GM21381 (cell line): Measurements from ENCODE around the gene TTLL1.
"Not testable (repeated sequence)": the region's sequence is repeated elsewhere in the genome, so short reads cannot be mapped to it uniquely, and the experiment has no call there.

Experiments used
- ATAC-seq: cut with Tn5 transposase; IDR thresholded peaks from one replicate; pipeline ENCODE4 v1.9.1; 2021; ENCODE audit warnings: mild to moderate bottlenecking, moderate library complexity; ENCODE audit not compliant: unreplicated experiment

TTLL1 gene

GRCh38 chr22:43110927-43111623, 21.9 kb upstream of the TTLL1 start:
- ATAC-seq, result peak; percentile 38

DNA sequence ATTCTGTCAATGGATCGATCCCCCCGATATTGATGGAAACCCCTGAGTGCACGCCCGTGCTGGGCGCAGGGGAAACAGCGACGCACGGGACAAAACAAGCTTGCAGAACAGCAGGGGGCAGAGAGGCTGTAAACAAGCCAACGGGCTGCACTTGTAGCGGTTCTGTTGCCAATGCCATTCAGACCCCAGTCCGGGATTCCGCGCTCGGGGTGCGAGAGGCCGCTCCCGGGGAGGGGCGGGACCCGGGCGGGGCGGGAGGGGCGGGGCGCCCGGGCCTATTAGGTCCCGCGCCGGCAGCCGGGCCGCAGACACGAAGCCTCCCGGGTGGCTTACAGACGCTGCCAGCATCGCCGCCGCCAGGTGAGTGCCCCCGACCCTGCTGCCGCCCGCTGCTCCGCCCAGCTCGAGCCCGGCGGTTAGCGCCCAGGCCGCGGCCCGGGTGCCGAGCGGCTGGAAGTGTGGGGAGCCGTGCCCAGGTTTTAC, 21.3 kb upstream of the TTLL1 start, which contains the start of gene BIK:
Gene BIK, plus strand, starts transcription at position 307 of the 483 bp plus-strand sequence. CDS start 13,273 bp downstream, outside the sequence.
- ATAC-seq, result peak; percentile 54

DNA sequence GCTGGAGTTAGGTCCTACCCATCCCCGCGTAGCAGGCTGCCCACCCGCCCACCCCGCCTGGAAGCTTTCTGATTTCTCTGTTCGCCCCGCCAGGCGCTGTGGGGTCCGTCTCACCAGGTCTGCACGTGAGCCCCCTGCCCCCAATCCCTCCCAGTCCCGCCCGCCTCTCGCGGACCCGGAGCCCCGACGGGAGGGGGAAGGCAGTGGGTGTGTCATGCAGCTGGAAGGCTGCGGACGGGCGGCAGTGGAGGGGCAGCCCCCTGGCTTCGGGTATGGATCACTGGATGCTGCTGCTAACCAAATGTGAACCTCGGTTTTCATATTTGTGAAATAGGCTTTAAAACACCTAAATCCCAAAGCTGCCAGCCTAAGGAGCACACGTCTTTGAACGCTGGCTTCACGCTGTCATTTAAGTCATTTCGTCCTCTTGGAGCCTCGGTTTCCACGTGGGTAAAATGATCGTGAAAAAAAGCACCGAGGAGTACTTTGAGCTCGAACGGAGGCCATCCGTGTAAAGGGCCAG, 20.8 kb upstream of the TTLL1 start:
- ATAC-seq, result no peak

GRCh38 chr22:43109511-43109910, 20.3 kb upstream of the TTLL1 start:
- ATAC-seq, result no peak

DNA sequence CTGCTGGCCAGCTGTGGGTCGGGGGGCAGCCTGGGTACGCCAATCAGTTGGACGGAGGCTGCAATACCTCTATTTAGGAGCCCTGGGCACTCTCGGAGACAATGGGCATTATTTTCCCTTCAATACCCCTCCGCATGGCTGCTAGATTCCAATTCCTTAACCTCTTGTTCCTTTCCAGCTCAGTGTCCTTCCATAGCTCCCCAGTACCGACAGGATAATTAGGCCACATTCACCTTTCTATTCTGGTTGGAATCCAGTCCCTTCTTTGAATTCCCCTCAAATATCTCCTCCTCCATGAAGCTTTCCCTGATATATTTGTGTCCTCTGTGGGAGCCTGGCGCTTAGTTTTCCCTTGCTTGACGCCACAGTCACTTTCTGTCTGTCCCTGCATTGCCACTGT, 17.1 kb upstream of the TTLL1 start:
- no peak for ATAC-seq

GRCh38 chr22:43104950-43105349, 15.8 kb upstream of the TTLL1 start:
- not testable (repeated sequence) for ATAC-seq

- not testable (repeated sequence) for ATAC-seq
These were observed 14.9 kb upstream of the TTLL1 start for GRCh38 chr22:43104056-43104625.

- no peak for ATAC-seq
These were observed 12.1 kb upstream of the TTLL1 start for GRCh38 chr22:43101306-43101705.

DNA sequence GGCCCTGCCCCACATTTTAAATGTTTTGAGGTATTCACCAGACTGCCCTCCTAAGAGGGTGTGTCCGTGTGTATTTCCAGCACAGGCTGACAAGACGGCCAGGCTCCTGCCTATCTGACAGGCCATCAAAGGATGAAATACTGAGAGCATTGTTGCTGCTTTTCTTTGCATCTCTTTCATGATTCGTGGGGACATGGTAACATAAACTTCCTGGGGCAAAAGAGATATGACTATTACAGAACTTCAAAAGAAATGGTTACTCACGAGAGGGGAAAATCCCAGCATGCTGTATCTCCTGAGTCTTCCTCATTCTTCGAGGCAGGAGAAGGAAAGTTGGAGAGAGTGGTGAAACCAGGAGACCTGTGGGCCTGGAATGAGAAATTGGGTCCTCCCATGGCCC, 11.0 kb upstream of the TTLL1 start:
- ATAC-seq, result no peak

- no peak for ATAC-seq
These were observed 9.9 kb upstream of the TTLL1 start for GRCh38 chr22:43099095-43099494.

DNA sequence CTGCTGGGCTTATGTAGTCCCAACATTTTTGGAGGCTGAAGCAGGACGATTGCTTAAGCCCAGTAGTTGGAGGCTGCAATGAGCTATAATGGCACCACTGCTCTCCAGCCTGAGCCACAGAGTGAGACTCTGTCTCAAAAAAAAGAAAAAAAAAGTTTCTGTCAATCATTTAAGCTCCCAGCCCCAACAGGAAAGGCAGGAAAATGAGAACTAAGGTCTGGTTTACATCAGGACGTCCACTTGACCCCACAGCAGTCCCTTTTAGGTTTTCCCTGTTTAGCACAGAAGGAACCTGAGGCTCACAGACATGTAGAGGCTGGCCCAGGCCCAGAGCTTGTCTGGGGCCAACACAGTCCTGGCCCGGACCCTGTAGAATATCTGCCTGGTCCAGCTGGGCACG, 9.2 kb upstream of the TTLL1 start:
- no peak for ATAC-seq

DNA sequence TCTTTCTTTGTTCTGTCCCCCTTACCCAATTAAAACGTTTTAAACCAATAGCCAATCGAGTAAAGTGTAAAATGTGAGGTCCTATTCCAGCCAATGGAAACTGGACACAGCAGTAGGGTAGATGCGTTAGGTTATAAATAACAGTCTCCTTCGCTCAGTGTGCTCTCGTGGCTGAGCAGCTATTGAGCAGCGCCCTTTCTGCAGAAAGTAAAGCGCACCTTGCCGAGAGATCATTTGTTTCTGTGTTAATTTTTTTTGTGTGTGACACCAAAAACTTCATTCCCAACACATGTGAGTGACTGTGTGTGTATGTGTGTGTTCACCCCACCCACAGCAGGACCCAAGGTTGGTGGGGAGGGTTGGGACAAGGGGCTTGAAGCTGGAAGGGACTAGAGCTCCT, 7.2 kb upstream of the TTLL1 start:
- no peak for ATAC-seq

- ATAC-seq, result no peak
These were observed 5.4 kb upstream of the TTLL1 start for GRCh38 chr22:43094551-43094950.

GRCh38 chr22:43094085-43094484, 4.9 kb upstream of the TTLL1 start:
- no peak for ATAC-seq

GRCh38 chr22:43092085-43092484, 2.9 kb upstream of the TTLL1 start:
- ATAC-seq, result no peak

DNA sequence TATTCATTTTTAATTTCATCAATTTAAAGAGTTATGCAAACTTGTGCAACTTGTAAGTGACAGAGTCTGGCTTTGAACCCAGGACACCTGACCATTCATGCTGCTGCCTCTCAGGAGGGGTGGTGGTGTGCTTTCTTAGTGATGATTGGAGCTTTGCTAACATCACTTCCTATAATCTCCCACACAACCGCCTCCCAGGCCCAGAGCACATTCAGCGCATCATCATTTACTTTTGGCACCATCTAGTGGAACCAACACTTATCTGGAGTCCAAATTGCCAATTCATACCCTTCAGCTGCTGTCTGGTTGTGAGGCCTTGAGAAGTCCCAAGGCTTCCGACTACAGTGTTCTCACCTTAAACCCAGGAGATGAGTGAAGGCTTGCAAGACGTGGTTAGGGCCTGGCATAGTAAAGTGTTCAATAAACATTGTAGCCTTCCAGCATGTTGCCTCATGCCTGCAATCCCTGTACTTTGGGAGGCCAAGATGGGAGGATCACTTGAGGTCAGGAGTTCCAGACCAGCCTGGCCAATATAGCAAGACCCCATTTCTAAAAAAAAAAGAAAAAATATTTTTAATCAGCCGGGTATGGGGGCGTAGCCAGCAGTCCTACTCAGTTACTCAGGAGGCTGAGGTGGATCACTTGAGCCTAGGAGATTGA, 1.1 kb upstream of the TTLL1 start:
- ATAC-seq, result no peak

DNA sequence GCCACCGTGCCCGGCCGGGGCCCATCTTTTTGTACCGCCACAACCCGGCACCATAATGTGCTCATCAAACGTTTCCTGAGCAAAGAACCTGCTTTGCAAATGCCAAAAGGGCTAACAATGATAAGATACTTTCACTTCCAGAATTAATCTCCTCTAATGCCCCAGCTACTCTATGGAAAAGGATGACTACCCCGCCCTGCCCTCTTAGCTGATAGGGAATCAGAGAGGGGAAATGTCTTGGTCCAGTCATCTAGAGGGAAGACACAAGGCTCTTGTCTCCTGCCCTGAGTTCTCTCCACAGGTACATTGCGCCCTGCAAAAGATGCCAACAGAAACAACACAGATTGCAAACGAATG, 586 bp downstream of the TTLL1 start:
- ATAC-seq, result no peak

DNA sequence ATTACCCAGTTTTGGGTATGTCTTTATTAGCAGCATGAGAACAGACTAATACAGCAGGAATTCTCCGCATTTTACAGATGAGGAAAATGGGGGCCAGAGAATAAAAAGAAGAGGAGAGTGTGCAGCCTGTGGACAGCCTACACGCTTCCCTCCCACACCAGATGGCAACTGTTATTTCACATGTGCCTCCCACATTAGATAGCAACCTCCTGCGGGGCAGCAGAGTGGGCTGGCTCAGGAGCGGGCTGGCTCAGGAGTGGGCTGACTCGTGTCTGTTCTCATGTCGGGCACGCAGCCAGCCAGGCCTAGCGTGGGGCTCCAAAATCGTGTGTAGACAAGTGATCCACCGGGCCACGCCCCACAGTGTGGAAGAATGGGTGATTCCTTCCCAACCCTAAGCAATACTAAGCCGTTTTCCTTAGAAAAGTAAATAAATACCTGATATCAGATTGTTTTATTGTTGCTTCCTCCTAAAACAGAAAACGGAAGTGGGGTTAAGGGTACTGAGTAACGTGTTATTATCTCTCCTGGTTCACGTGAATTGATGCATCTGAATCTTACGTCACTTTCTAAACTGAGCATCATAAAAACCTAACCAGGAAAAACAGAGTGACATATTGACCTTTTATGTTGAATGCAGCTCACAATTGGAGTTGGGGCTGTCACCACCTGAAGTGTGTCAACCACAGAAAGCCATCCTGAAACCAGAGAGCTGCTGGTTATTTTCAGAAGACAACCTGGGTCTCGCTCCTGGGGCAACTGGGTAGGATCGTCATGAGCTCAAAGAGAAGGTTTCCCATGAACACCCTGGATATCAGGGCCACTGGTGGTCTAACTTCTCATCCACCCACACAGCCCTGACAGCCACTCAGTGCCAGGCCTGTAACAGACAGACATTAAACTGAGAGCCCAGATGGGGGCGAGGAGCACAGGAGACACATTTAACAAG, 3.3 kb downstream of the TTLL1 start:
- ATAC-seq, result no peak

DNA sequence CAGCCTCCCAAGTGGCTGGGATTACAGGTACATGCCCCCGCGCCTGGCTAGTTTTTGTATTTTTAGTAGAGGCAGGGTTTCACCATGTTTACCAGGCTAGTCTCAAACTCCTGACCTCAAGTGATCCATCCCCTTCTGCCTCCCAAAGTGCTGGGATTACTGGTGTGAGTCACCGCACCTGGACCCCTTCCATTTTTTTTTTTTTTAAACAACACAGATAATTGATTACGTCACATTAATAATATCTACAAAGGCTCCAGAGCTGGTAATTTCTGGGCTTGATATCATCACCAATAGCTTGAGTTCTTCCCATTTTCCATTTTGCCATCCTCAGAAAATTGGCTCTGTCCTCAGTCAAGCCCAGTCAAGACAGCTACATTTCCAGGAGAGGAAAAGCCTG, 7.2 kb downstream of the TTLL1 start:
- no peak for ATAC-seq

GRCh38 chr22:43080616-43081015, 8.6 kb downstream of the TTLL1 start:
- no peak for ATAC-seq

DNA sequence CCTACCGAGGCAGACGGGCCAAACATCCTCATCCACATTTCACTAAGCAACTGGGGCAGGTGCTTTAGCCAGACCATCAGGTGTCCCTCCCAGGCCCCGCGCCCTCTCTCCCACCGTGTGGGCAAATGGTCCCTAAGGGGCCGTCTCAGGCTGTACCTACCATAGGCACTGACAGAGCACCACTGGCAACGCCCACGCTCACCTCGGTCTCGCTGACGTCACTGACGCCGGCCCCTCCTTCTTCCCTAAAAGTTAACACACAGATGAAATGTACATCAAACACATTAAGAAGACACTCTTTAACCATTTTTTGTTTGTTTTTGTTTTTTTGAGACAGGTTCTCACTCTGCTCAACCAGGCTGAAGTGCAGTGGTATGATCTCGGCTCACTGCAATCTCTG, 9.4 kb downstream of the TTLL1 start:
- no peak for ATAC-seq
